ENCODE data around the gene SEMA3E.
A peak's percentile ranks its signal among the peaks of the same experiment; 100 is the strongest.

The SEMA3E gene

DNA sequence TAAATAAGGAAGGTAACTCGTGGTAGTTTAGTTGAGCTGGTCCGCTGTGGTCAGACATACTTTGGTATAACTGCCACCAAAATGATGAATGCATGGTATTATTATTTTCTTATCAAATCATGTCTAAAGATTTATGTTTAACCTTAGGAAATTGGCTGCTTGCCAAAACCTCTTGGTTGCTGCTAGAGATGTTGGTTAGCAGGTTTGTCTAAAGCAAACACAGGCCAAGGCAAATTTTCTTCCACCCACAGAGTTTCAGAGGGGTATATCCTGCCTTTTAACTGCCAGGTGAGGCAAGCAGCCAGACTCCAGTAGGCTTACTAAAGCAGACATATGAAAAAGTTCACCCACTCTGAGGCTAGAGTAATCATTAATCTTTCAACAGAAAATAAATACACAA lies 101.4 kb downstream of the SEMA3E start (continued):
- TF ChIP-seq, protein P1, sequence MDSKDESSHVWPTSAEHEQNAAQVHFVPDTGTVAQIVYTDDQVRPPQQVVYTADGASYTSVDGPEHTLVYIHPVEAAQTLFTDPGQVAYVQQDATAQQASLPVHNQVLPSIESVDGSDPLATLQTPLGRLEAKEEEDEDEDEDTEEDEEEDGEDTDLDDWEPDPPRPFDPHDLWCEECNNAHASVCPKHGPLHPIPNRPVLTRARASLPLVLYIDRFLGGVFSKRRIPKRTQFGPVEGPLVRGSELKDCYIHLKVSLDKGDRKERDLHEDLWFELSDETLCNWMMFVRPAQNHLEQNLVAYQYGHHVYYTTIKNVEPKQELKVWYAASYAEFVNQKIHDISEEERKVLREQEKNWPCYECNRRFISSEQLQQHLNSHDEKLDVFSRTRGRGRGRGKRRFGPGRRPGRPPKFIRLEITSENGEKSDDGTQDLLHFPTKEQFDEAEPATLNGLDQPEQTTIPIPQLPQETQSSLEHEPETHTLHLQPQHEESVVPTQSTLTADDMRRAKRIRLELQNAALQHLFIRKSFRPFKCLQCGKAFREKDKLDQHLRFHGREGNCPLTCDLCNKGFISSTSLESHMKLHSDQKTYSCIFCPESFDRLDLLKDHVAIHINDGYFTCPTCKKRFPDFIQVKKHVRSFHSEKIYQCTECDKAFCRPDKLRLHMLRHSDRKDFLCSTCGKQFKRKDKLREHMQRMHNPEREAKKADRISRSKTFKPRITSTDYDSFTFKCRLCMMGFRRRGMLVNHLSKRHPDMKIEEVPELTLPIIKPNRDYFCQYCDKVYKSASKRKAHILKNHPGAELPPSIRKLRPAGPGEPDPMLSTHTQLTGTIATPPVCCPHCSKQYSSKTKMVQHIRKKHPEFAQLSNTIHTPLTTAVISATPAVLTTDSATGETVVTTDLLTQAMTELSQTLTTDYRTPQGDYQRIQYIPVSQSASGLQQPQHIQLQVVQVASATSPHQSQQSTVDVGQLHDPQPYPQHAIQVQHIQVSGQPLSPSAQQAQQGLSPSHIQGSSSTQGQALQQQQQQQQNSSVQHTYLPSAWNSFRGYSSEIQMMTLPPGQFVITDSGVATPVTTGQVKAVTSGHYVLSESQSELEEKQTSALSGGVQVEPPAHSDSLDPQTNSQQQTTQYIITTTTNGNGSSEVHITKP (tag by site-specific recombination; IDR thresholded peaks at IDR 0.05): 0 out of 2 replicates have a peak, but pooled peaks have one; percentile 23
- TF ChIP-seq ZNF544 (tag by site-specific recombination; IDR thresholded peaks at IDR 0.05): peak; percentile 91
- peak; percentile 70; the same call in 1 of the 2 replicates for TF ChIP-seq ZNF112 (tag by site-specific recombination; IDR thresholded peaks at IDR 0.05)
- no peak for TF ChIP-seq ZNF398 (tag by site-specific recombination; IDR thresholded peaks at IDR 0.05)
- no peak for TF ChIP-seq GFI1B (tag by site-specific recombination; IDR thresholded peaks at IDR 0.05)
- 0 out of 2 replicates have a peak, but pooled peaks have one; percentile 17 for TF ChIP-seq GLIS1 (tag by site-specific recombination; IDR thresholded peaks at IDR 0.05)
- 0 out of 2 replicates have a peak, but pooled peaks have one; percentile 26 for TF ChIP-seq ZNF677 (tag by site-specific recombination; IDR thresholded peaks at IDR 0.05)
- no peak for TF ChIP-seq ZNF610 (tag by site-specific recombination; IDR thresholded peaks at IDR 0.05; ENCODE audit: borderline replicate concordance)
- TF ChIP-seq, protein P2, sequence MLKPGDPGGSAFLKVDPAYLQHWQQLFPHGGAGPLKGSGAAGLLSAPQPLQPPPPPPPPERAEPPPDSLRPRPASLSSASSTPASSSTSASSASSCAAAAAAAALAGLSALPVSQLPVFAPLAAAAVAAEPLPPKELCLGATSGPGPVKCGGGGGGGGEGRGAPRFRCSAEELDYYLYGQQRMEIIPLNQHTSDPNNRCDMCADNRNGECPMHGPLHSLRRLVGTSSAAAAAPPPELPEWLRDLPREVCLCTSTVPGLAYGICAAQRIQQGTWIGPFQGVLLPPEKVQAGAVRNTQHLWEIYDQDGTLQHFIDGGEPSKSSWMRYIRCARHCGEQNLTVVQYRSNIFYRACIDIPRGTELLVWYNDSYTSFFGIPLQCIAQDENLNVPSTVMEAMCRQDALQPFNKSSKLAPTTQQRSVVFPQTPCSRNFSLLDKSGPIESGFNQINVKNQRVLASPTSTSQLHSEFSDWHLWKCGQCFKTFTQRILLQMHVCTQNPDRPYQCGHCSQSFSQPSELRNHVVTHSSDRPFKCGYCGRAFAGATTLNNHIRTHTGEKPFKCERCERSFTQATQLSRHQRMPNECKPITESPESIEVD (tag by site-specific recombination; IDR thresholded peaks at IDR 0.05): peak; percentile 42; the same call in 1 of the 2 replicates
- TF ChIP-seq ZNF391 (tag by site-specific recombination; IDR thresholded peaks at IDR 0.05; ENCODE audit: borderline replicate concordance, low read depth): no peak
- no peak for TF ChIP-seq ZNF138 (tag by site-specific recombination; IDR thresholded peaks at IDR 0.05; ENCODE audit: borderline replicate concordance)
- no peak for TF ChIP-seq ZNF26 (tag by site-specific recombination; IDR thresholded peaks at IDR 0.05)
- TF ChIP-seq ZNF350 (tag by site-specific recombination; IDR thresholded peaks at IDR 0.05): peak; percentile 96

DNA sequence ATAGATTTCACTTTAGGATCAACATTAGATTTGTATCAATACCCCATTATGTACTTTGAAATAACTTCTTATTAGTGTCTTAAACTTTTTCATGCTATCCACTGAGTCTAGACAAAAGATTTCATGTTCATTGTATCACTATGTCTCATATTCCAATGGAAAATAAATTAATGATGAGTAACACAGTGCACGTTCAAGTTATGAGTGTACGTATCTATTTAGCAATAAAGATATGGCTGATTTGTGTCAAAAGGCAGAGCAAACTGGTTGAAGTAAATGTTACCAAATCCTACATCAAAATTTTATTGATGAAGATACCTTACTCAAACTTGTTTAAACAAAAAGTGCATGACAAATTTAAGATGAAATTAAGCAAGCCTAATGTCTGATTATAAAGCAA lies 102.4 kb downstream of the SEMA3E start:
- H3K27ac ChIP-seq (ENCODE audit: extremely low read depth, low read depth, low read length): no peak overlapping the region
- ChIA-PET POLR2A (no interaction called here), CTCF (interaction anchor here (1.0 kb wide), 1 partner anchor 140 kb away, joined by 3 read pairs; no protein-coding TSS in a partner anchor)
- H3K36me3 ChIP-seq (ENCODE audit: control insufficient read depth in 2 of 2, insufficient read depth in 1 of 2, low read length in 2 of 2): no peaks in the 10 kb centered on the region
- H3K9me3 ChIP-seq (ENCODE audit: control insufficient read depth, insufficient read depth, low read depth, low read length): no peaks in the 10 kb centered on the region
- peaks cover 13% of the 10 kb centered on the region for H3K4me1 ChIP-seq (ENCODE audit: control insufficient read depth, insufficient read depth, low read length)
- no peak overlapping the region for H3K4me3 ChIP-seq (ENCODE audit: low read depth, low read length)
- TF ChIP-seq, protein P3, sequence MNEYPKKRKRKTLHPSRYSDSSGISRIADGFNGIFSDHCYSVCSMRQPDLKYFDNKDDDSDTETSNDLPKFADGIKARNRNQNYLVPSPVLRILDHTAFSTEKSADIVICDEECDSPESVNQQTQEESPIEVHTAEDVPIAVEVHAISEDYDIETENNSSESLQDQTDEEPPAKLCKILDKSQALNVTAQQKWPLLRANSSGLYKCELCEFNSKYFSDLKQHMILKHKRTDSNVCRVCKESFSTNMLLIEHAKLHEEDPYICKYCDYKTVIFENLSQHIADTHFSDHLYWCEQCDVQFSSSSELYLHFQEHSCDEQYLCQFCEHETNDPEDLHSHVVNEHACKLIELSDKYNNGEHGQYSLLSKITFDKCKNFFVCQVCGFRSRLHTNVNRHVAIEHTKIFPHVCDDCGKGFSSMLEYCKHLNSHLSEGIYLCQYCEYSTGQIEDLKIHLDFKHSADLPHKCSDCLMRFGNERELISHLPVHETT (tag by site-specific recombination; IDR thresholded peaks at IDR 0.05): no peak
- TF ChIP-seq TSHZ1 (tag by site-specific recombination; IDR thresholded peaks at IDR 0.05; ENCODE audit: borderline replicate concordance) (no peak), KLF7 (tag by site-specific recombination; IDR thresholded peaks at IDR 0.05; ENCODE audit: borderline replicate concordance) (no peak), ZNF416 (tag by site-specific recombination; IDR thresholded peaks at IDR 0.05) (no peak), ZNF692 (tag by site-specific recombination; IDR thresholded peaks at IDR 0.05) (no peak)
